H9 (cell line): ENCODE results near the gene RGS6. TPM values are rescaled to one million over a fixed set of nuclear protein-coding genes. Genes with fewer than 3 reads are reported as not detected.

Experiments used
- DNase-seq: peaks from one replicate; pipeline ENCODE4 v3.0.0-alpha.2; 2017
- H2AFZ ChIP-seq: one replicate; pipeline ENCODE4 v1.6.1; 2013; ENCODE audit warnings: mild to moderate bottlenecking, low read length, control low read depth, moderate library complexity
- H2AK5ac ChIP-seq: 2 replicates; pipeline ENCODE4 v1.6.1; 2013; ENCODE audit warnings: low read length, control low read depth, mixed read lengths; ENCODE audit not compliant: insufficient read length
- H2BK120ac ChIP-seq: one replicate; pipeline ENCODE4 v1.6.1; 2013; ENCODE audit warnings: low read depth, mild to moderate bottlenecking, low read length, control low read depth, inconsistent platforms; ENCODE audit not compliant: poor library complexity, severe bottlenecking
- H2BK12ac ChIP-seq: 2 replicates; pipeline ENCODE4 v1.6.1; 2013; ENCODE audit warnings: low read length, control low read depth, mixed read lengths, low read depth; ENCODE audit not compliant: insufficient read length
- H2BK15ac ChIP-seq: 2 replicates; pipeline ENCODE4 v1.6.1; 2013; ENCODE audit warnings: low read depth, low read length, control low read depth
- H2BK20ac ChIP-seq: one replicate; pipeline ENCODE4 v1.6.1; 2013; ENCODE audit warnings: low read depth, mild to moderate bottlenecking, low read length, control low read depth, inconsistent platforms; ENCODE audit not compliant: poor library complexity, severe bottlenecking
- H2BK5ac ChIP-seq: 2 replicates; pipeline ENCODE4 v1.6.1; 2013; ENCODE audit warnings: low read length, control low read depth, mixed read lengths; ENCODE audit not compliant: insufficient read length
- H3K14ac ChIP-seq: 2 replicates; pipeline ENCODE4 v1.6.1; 2013; ENCODE audit warnings: low read length, control low read depth; ENCODE audit not compliant: insufficient read depth
- H3K18ac ChIP-seq: 2 replicates; pipeline ENCODE4 v1.6.1; 2013; ENCODE audit warnings: low read depth, mild to moderate bottlenecking, mixed read lengths, low read length, control low read depth; ENCODE audit not compliant: insufficient read length
- H3K23ac ChIP-seq: 2 replicates; pipeline ENCODE4 v1.6.1; 2013; ENCODE audit warnings: low read length, control low read depth, mixed read lengths, low read depth; ENCODE audit not compliant: insufficient read length
- H3K23me2 ChIP-seq: 2 replicates; pipeline ENCODE4 v1.6.1; 2013; ENCODE audit warnings: low read depth, mild to moderate bottlenecking, mixed read lengths, low read length, control low read depth; ENCODE audit not compliant: insufficient read length, poor library complexity, severe bottlenecking
- H3K27ac ChIP-seq: 2 replicates; pipeline ENCODE4 v1.5.1; 2013; ENCODE audit warnings: low read length, control low read depth, mixed read lengths, low read depth; ENCODE audit not compliant: insufficient read length
- H3K27me3 ChIP-seq: 2 replicates; pipeline ENCODE4 v1.6.1; 2013; ENCODE audit warnings: low read length, control low read depth, inconsistent platforms; ENCODE audit not compliant: insufficient read depth
- H3K4ac ChIP-seq: 2 replicates; pipeline ENCODE4 v1.6.1; 2013; ENCODE audit warnings: low read depth, mild to moderate bottlenecking, control low read depth, inconsistent platforms, low read length, moderate library complexity
- H3K4me1 ChIP-seq: 2 replicates; pipeline ENCODE4 v1.6.1; 2013; ENCODE audit warnings: low read length, control low read depth, inconsistent platforms; ENCODE audit not compliant: insufficient read depth
- H3K4me2 ChIP-seq: 2 replicates; pipeline ENCODE4 v1.6.1; 2013; ENCODE audit warnings: low read length, control low read depth, mixed read lengths; ENCODE audit not compliant: insufficient read length, insufficient read depth
- H3K56ac ChIP-seq: 2 replicates; pipeline ENCODE4 v1.6.1; 2013; ENCODE audit warnings: low read depth, mild to moderate bottlenecking, mixed read lengths, low read length, control low read depth; ENCODE audit not compliant: insufficient read length
- H3K79me1 ChIP-seq: 2 replicates; pipeline ENCODE4 v1.6.1; 2013; ENCODE audit warnings: low read depth, mild to moderate bottlenecking, moderate library complexity, low read length, control low read depth, inconsistent platforms; ENCODE audit not compliant: insufficient read depth, poor library complexity, severe bottlenecking
- H3K79me2 ChIP-seq: 2 replicates; pipeline ENCODE4 v1.6.1; 2013; ENCODE audit warnings: low read length, control low read depth, inconsistent platforms; ENCODE audit not compliant: insufficient read depth
- H3K9ac ChIP-seq: 2 replicates; pipeline ENCODE4 v1.6.1; 2013; ENCODE audit warnings: low read length, control low read depth, mixed read lengths; ENCODE audit not compliant: insufficient read length; ENCODE audit errors: extremely low read depth
- H3K9me3 ChIP-seq: one replicate; pipeline ENCODE4 v1.6.1; 2013; ENCODE audit warnings: low read depth, low read length, inconsistent platforms; ENCODE audit not compliant: control insufficient read depth
- H3T11ph ChIP-seq: one replicate; pipeline ENCODE4 v1.6.1; 2013; ENCODE audit warnings: mild to moderate bottlenecking, low read length, control low read depth, inconsistent platforms
- H4K20me1 ChIP-seq: one replicate; pipeline ENCODE4 v1.6.1; 2013; ENCODE audit not compliant: control insufficient read depth, insufficient read length, insufficient read depth
- H4K5ac ChIP-seq: 2 replicates; pipeline ENCODE4 v1.6.1; 2013; ENCODE audit warnings: low read depth, mild to moderate bottlenecking, mixed read lengths, low read length, control low read depth; ENCODE audit not compliant: insufficient read length
- H4K8ac ChIP-seq: replicated peaks from 2 replicates; pipeline ENCODE4 v1.6.1; 2013; ENCODE audit warnings: low read length, control low read depth, mixed read lengths, low read depth; ENCODE audit not compliant: insufficient read length
- H4K91ac ChIP-seq: 2 replicates; pipeline ENCODE4 v1.6.1; 2013; ENCODE audit warnings: low read depth, mild to moderate bottlenecking, moderate library complexity, mixed read lengths, low read length, control low read depth; ENCODE audit not compliant: insufficient read length
- H3K27ac Mint-ChIP-seq, 3 experiments: 2 replicates in 2 of 3; 3 replicates in 1 of 3; pipeline ENCODE4 v1.8.0; 2020 to 2021; ENCODE audit warnings: mixed read lengths in 3 of 3, mild to moderate bottlenecking in 1 of 3, moderate library complexity in 1 of 3
- H3K27me3 Mint-ChIP-seq: 2 replicates; pipeline ENCODE4 v1.8.0; 2021; ENCODE audit warnings: low read depth, mild to moderate bottlenecking, moderate library complexity, mixed read lengths
- H3K36me3 Mint-ChIP-seq, 3 experiments: 2 replicates in 2 of 3; 3 replicates in 1 of 3; pipeline ENCODE4 v1.8.0; 2020 to 2021; ENCODE audit warnings: low read depth in 3 of 3, mixed read lengths in 3 of 3; ENCODE audit not compliant: insufficient read depth in 1 of 3
- H3K4me1 Mint-ChIP-seq, 2 experiments: 2 replicates each; pipeline ENCODE4 v1.8.0; 2020; ENCODE audit warnings: mixed read lengths in 2 of 2
- H3K4me3 Mint-ChIP-seq, 2 experiments: 2 replicates in 1 of 2; 3 replicates in 1 of 2; pipeline ENCODE4 v1.8.0; 2020 to 2021; ENCODE audit warnings: mild to moderate bottlenecking in 2 of 2, mixed read lengths in 2 of 2, moderate library complexity in 1 of 2
- H3K9me3 Mint-ChIP-seq, 2 experiments: 2 replicates in 1 of 2; 3 replicates in 1 of 2; pipeline ENCODE4 v1.8.0; 2020; ENCODE audit warnings: mild to moderate bottlenecking in 2 of 2, mixed read lengths in 2 of 2, moderate library complexity in 1 of 2
- WGBS: extraction: QIAGEN DNeasy Blood & Tissue Kit; methylation state at CpG from one replicate; pipeline ENCODE4 v1.1.7; 2013; ENCODE audit warnings: missing lambda C conversion rate, low lambda C conversion rate, mixed read lengths; ENCODE audit not compliant: insufficient read length; ENCODE audit errors: extremely low coverage; 5-methylcytosine and 5-hydroxymethylcytosine counted together
- total RNA-seq: library from RNA; stranded (reverse); gene quantifications from 2 replicates; pipeline ENCODE4 v1.2.1, GENCODE V29; 2021
- TF ChIP-seq, protein P1 (sequence below): fragments of 200-600 bp; sonication (generic); conservative IDR thresholded peaks from 3 replicates; pipeline ENCODE4 v1.8.0; 2021; ENCODE audit warnings: antibody characterized with exemption, mild to moderate bottlenecking

Gene RGS6
- total RNA-seq, 1 experiment from 2014 or later, result 3.0 TPM

DNA sequence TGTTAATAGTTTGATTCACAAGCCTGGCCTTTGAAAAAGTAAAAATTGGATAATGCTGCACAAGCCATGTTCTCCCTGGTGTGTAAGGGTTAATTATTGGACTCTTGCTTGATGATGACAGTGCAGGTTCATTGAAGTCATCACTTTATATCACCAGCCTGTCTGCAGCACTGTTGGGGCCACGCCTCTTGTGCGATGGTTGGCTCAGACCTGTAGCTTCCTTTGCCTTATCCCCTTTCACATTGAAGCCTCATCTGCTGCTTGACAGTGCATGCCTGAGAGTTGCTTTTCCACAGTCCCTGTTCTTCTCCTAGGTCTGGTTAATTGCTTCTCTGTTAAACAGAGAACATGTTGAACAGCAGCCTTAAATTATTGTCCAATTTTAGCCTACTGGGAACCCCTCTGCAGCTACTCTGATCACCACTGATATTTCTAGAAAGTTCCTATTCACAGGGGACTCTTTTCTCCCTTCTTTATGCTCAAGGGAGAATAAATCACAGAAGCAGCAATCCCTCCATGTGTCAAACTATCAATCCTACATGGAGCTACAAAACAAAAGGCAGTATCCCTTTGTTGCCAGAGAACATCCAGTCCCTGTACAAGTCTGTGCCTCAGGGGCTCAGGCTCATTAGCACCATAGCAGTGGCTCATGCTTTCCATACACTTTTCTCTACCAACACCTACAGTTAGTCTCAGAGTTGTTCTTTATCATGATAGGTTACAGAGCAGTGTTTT, 322.1 kb downstream of the RGS6 start:
- H4K91ac ChIP-seq, result no peak overlapping the region
- Mint-ChIP-seq H3K9me3 (peaks cover 9 to 23% of the 10 kb centered on the region in 2 experiments; a peak in 4 of 5 replicates), H3K36me3 (peaks cover 6 to 34% (median 8%) of the 10 kb centered on the region in 3 experiments), H3K4me1 (peaks cover 40% of the 10 kb centered on the region in 2 experiments), H3K27ac (0 out of 7 replicates have a peak overlapping the region, but pooled peaks of 1 of the 3 experiments have one; percentile 1), H3K27me3 (no peaks in the 10 kb centered on the region), H3K4me3 (no peak overlapping the region)
- H2BK20ac ChIP-seq, result no peak overlapping the region
- no peak overlapping the region for H3K27ac ChIP-seq
- peaks cover 4% of the 10 kb centered on the region; the same call in 1 of the 2 replicates for H3K4me1 ChIP-seq
- H2BK120ac ChIP-seq, result no peak overlapping the region
- H3K79me1 ChIP-seq, result no peaks in the 10 kb centered on the region
- no peaks in the 10 kb centered on the region for H3K27me3 ChIP-seq
- DNase-seq, result no peak
- no peak overlapping the region for H3T11ph ChIP-seq
- no peak overlapping the region for H3K4ac ChIP-seq
- H3K9ac ChIP-seq, result no peak overlapping the region
- H3K56ac ChIP-seq, result no peak overlapping the region
- no peak overlapping the region for H2BK12ac ChIP-seq
- H2BK15ac ChIP-seq, result no peak overlapping the region
- H3K23me2 ChIP-seq, result no peaks in the 10 kb centered on the region
- TF ChIP-seq, protein P1, sequence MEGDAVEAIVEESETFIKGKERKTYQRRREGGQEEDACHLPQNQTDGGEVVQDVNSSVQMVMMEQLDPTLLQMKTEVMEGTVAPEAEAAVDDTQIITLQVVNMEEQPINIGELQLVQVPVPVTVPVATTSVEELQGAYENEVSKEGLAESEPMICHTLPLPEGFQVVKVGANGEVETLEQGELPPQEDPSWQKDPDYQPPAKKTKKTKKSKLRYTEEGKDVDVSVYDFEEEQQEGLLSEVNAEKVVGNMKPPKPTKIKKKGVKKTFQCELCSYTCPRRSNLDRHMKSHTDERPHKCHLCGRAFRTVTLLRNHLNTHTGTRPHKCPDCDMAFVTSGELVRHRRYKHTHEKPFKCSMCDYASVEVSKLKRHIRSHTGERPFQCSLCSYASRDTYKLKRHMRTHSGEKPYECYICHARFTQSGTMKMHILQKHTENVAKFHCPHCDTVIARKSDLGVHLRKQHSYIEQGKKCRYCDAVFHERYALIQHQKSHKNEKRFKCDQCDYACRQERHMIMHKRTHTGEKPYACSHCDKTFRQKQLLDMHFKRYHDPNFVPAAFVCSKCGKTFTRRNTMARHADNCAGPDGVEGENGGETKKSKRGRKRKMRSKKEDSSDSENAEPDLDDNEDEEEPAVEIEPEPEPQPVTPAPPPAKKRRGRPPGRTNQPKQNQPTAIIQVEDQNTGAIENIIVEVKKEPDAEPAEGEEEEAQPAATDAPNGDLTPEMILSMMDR, result no peak
- no peak overlapping the region for H2BK5ac ChIP-seq
- H3K9me3 ChIP-seq, result no peaks in the 10 kb centered on the region
- H4K8ac ChIP-seq, result no peak overlapping the region
- no peak overlapping the region for H4K5ac ChIP-seq
- H3K4me2 ChIP-seq, result no peak overlapping the region
- H2AFZ ChIP-seq, result no peak overlapping the region
- H3K23ac ChIP-seq, result no peak overlapping the region
- no peaks in the 10 kb centered on the region for H3K79me2 ChIP-seq
- H4K20me1 ChIP-seq, result no peaks in the 10 kb centered on the region
- no CpG with 5 or more reads among the region's 2 CpGs for WGBS
- H2AK5ac ChIP-seq, result no peak overlapping the region
- no peak overlapping the region for H3K18ac ChIP-seq
- no peak overlapping the region for H3K14ac ChIP-seq
